ENCODE data around the gene ALLC.

The ALLC gene

GRCh38 chr2:3637692-3638455 is 20.1 kb upstream of the ALLC start:
- no peak overlapping the region for H3K4me3 ChIP-seq
- no peak overlapping the region for H3K27ac ChIP-seq

DNA sequence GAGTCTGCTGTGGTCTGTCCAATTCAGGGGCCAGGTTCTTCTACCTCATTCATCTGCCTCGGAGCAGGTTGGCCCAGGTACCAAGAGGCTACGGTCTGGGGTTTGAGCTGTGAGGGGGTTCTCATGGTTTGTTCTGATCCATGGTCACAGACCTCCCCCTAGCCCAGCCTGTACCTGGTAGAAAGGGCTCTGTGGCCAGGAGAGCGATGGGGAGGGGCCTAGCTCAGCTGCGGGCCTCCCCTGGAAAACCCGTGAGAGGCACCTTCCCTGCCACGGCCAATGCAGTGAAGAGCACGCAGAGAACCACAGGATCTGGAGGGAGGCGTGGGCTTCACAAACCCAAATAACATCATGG is 19.6 kb upstream of the ALLC start:
- Histone ChIP-seq H3K27ac (no peak overlapping the region), H3K4me3 (no peak overlapping the region)

DNA sequence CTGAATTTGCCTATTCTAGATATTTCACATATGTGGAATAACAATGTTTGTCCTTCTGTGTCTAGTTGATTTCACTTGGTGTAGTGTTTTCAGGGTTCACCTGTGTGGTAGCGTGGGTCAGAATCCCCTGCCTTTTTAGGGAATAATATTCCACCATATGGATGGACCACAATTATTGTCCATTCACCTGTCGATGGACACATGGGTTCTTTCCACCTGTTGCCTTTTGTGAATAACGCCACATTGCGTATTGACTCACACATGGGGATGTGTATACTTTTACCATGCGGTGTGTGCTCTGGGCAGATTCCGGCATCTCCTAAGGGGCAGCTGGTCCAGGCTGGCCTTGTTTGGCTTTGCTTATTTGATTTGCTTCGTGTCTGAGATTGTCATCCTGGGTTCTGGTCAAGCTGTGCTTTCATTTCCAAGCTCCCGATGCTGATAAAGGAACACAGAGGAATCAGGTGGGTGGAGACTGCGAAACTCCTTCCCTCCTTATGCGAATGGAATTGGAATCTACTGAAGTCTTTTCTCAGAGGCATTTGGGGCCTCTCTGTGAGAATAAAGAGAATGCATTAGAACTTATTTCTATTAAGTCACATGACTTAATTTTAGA is 18.9 kb upstream of the ALLC start:
- Histone ChIP-seq H3K27ac (no peak overlapping the region), H3K4me3 (no peak overlapping the region)

- Histone ChIP-seq H3K4me3 (no peak overlapping the region), H3K27ac (no peak overlapping the region)
Observed at GRCh38 chr2:3639653-3640052, 18.3 kb upstream of the ALLC start.

DNA sequence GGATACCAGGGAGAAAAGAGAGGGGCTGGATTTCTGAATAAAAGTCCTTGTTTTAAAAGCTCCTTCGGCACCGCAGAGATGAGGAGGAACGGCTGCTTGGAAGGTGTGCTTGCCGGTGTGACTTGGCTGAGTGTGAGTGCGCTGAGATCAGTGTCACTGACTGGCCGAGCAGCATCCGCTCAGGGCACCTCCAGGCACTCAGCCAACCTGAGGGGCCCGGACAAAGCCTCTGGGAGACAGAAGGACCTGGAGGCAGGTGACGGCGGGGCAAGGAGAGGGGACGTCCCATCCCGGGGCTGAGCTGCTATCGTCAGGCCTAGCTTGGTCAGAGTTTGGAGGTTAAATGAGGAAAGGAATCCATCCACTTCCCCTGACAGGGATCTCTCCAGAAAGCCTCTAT is 16.8 kb upstream of the ALLC start:
- Histone ChIP-seq H3K4me3 (no peak overlapping the region), H3K27ac (no peak overlapping the region)

DNA sequence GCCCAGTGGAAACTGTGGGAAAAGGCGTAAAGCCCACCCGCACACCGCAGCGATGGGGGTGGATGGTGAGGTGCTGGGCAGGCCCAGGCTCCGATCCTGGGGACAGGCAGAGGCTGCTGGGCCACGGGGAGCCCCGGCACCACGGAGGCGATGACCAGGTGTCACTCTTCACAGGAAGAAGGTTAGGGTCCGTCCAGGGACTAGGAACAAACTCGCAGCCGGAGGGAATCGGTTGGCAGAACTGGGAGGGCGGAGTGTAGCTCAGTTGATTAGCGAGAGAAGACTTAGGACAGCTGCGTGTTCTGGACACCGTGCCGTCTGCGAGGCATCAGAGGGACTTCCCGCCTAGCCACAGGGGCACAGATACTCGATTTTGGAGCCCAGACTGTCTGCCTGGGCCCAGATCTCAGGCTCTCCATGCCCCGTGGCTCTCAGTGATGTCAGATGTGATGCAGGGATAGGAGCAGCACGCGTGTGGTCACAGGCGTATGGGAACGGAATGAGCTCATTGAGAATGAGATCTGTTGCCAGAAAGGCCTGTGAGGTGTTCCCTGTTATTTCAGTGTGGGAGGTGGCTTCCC is 16.1 kb upstream of the ALLC start:
- H3K4me3 ChIP-seq = no peak overlapping the region
- H3K27ac ChIP-seq = no peak overlapping the region

- no peak overlapping the region for H3K27ac ChIP-seq
- no peak overlapping the region for H3K4me3 ChIP-seq
Observed at GRCh38 chr2:3642521-3643215, 15.3 kb upstream of the ALLC start.

DNA sequence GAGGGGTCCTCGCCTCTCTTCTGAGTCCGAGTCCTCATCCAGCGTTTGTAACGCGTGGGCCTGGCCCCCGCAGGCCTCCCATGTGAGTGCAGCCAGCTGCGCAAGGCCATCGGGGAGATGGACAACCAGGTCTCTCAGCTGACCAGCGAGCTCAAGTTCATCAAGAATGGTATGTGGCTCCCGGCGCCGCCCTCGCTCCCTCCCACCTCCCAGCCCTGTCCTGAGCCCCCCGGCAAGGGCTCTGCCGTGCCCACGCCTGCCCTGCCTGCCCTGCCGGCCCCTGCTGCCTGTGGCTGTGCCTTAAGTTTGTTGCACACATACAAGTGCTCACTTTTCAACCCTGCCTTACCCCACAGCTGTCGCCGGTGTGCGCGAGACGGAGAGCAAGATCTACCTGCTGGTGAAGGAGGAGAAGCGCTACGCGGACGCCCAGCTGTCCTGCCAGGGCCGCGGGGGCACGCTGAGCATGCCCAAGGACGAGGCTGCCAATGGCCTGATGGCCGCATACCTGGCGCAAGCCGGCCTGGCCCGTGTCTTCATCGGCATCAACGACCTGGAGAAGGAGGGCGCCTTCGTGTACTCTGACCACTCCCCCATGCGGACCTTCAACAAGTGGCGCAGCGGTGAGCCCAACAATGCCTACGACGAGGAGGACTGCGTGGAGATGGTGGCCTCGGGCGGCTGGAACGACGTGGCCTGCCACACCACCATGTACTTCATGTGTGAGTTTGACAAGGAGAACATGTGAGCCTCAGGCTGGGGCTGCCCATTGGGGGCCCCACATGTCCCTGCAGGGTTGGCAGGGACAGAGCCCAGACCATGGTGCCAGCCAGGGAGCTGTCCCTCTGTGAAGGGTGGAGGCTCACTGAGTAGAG is 14.4 kb upstream of the ALLC start:
- no peak overlapping the region for H3K27ac ChIP-seq
- H3K4me3 ChIP-seq = no peak overlapping the region

DNA sequence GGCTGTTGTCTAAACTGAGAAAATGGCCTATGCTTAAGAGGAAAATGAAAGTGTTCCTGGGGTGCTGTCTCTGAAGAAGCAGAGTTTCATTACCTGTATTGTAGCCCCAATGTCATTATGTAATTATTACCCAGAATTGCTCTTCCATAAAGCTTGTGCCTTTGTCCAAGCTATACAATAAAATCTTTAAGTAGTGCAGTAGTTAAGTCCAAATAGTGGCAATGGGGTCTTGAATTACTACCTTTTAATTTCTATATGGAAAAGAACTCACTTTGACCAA is 13.8 kb upstream of the ALLC start:
- Histone ChIP-seq H3K4me3 (no peak overlapping the region), H3K27ac (no peak overlapping the region)

GRCh38 chr2:3644891-3645605 is 13.0 kb upstream of the ALLC start:
- Histone ChIP-seq H3K4me3 (no peak overlapping the region), H3K27ac (no peak overlapping the region)

- Histone ChIP-seq H3K4me3 (no peak overlapping the region), H3K27ac (no peak overlapping the region)
Observed at GRCh38 chr2:3645745-3646389, 12.1 kb upstream of the ALLC start.

DNA sequence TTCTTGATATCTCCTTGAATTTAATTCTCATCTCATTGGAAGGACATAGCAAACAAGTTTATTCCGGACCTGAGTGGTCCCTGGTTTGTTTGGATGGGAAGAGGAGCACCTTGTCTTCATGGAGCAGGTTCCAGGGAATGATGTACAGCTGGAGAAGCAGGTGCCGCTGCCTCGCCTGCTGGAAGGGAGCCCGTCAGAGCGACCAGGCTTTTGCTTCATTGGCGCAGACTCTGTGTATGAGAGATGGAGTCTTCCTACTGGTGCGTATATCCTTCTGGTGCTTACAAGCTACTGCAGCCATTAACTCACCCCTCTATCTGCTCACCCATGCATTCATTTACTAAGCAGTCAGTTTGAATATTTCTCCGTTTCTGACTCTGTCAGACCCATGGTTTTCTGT is 11.6 kb upstream of the ALLC start:
- Histone ChIP-seq H3K4me3 (no peak overlapping the region), H3K27ac (no peak overlapping the region)

GRCh38 chr2:3647246-3647645 is 10.8 kb upstream of the ALLC start:
- no peak overlapping the region for H3K4me3 ChIP-seq
- H3K27ac ChIP-seq = no peak overlapping the region

DNA sequence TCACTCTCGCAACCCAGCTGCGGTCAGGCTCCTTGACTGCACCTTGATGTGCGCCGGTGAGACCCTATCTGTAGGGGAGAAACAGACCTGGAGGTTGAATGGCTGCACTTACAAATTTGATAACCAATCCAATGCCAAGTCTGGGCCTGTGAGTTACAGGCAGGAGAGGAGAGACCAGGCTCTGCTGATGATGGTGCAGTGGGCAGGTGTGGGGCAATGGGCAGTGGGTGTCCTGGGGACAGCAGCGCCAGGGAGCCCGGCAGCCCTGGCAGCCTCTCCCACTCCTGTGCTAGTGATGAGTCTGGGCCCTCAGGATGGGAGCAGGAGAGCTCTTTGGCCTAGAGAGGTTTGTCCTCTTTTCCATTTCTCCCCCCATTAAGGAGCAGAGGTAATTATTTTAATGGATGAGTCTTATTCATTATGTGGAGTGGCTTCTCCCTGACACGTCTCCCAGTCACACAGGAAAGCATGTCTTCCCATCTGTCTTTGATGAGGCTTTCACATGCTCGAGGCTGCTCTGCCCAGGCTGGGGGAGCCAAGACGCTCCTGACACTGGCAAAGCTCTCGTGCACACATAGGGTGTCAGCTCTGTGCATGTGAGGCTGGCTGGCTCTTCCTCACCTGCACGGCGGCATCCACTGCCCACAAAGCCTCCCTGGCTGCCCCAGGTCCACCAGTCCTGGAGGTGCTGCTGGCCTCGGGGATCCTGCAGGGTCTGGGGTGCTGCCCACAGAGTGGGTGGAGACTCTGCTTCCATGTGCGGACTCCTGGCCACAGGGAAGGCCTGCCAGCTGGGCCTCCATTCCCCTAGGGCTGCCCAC is 10.0 kb upstream of the ALLC start:
- H3K4me3 ChIP-seq = no peak overlapping the region
- H3K27ac ChIP-seq = no peak overlapping the region

DNA sequence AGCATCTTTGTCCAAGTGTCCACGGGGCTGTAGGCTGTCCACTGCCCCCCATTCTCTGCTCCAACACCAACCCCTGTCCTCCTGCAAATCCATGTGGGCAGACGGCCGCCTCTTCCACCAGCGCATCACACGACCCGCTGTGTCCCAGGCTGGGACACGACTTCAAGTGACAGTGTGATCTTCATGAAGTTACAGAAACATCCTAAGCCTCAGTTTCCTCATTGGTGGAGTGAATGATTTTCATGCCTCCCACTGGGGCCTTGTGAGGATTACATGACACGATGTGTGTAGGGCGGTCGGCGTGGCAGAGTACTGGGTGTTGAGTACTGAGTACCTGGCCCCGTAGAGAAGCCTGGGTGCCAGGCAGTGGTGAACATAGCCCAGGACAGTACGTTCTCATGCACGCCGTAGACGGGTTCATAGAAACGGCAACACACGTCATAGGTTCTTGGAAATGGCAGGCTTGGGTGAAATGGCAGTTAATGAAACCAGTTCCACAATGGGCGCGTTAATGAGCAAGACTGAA is 9.3 kb upstream of the ALLC start:
- no peak overlapping the region for H3K4me3 ChIP-seq

GRCh38 chr2:3649581-3649980 is 8.4 kb upstream of the ALLC start:
- Histone ChIP-seq H3K4me3 (no peak overlapping the region), H3K27ac (no peak overlapping the region)

More for the DNA sequence above, 9.3 kb upstream of the ALLC start:
- no peak overlapping the region for H3K27ac ChIP-seq

DNA sequence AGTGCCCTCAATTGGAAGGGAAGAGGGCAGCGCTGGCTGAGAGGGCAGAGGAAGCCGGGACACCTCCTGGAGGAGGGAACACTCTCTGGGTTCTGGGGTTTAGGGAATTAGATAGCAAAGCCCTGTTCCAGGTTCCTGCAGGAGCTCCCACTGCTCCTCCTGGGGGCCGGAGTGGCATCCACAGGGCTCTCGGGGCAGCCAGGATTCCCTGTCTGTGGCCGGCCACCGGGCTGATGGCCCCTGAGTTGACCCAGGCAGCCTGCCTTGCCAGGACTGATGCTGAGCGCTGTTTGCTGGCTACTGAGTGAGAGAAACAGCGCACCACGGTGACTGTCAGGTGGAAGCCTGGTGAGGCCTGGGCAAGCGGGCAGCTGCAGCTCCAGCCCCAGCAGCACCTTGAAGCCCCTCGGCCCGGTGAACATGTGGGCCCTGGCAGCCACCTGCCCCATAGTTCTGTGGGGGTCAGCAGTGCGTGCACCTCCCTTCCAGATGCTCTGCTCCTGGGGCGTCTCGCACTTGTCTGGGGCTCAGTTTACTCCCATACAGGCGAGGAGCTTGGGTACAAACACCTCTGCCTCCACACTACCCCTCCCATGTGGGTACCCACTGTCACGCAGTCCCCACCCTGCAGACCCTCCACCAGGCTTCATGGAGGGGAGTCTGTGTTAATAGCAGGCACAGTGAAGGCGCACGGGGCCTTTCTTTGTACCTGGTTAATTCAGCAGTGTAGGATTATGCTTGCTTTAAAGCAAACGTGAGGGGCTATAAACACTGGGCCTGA is 7.7 kb upstream of the ALLC start:
- H3K4me3 ChIP-seq = no peak overlapping the region
- no peak overlapping the region for H3K27ac ChIP-seq

All from skin epidermis (tissue), 12 donors.